Gastroesophageal sphincter (tissue), 3 donors: Measurements from ENCODE around the gene FAM237B.

Experiments
- CTCF ChIP-seq, 4 experiments: fragments of 200-600 bp in 2 of 4; fragments of 450-650 bp in 2 of 4; sonication (generic) in 1 of 4; IDR thresholded peaks; one replicate each; pipeline ENCODE4 v1.5.1; 2017 to 2019; ENCODE audit warnings: antibody characterized with exemption in 4 of 4, mild to moderate bottlenecking in 2 of 4, moderate library complexity in 2 of 4
- POLR2AphosphoS5 ChIP-seq: sonication (generic); formaldehyde crosslinking; IDR thresholded peaks from one replicate; pipeline ENCODE4 v1.6.1; 2017; ENCODE audit warnings: antibody characterized with exemption

- TF ChIP-seq POLR2AphosphoS5 (no peak), CTCF (IDR thresholded peaks at IDR 0.05) (no peak)
Measured at GRCh38 chr7:90337106-90337505, 16.0 kb upstream of the FAM237B start.
